OCI-LY7 (cell line): ENCODE results near the gene SP6. TPM values are rescaled to one million over a fixed set of nuclear protein-coding genes. Genes with fewer than 3 reads are reported as not detected.

Source experiments
- BruUV-seq: library from RNA; stranded (reverse); fragments of 400-500 nt; replicated peaks from 2 replicates; lab custom pipeline; 2021; lab: Mats Ljungman, UMichigan
- CTCF ChIA-PET: fragments of 300-600 bp; sonication (Branson Sonifier 250); formaldehyde crosslinking; loops from one replicate; lab custom pipeline; 2022; ENCODE audit warnings: antibody characterized with exemption; ENCODE audit not compliant: unreplicated experiment; lab: Charles Lee
- POLR2A ChIA-PET: fragments of 300-600 bp; sonication (Branson Sonifier 250); formaldehyde crosslinking; loops from one replicate; lab custom pipeline; 2022; ENCODE audit warnings: antibody characterized with exemption; lab: Charles Lee
- DNase-seq: peaks from one replicate; pipeline ENCODE4 v3.0.0-alpha.2; 2015; ENCODE audit warnings: low spot score
- H2AFZ ChIP-seq: fragments of 200-600 bp; sonication (generic), shearing (Covaris generic); 2 replicates; pipeline ENCODE4 v1.6.1; 2014; ENCODE audit warnings: mild to moderate bottlenecking, antibody characterized with exemption, low read length, moderate library complexity
- H3K27ac ChIP-seq: fragments of 200-600 bp; sonication (generic); 2 replicates; pipeline ENCODE4 v1.5.1; 2014; ENCODE audit warnings: mixed run types, low read depth, mild to moderate bottlenecking, moderate library complexity, low read length, inconsistent platforms; ENCODE audit not compliant: poor library complexity, severe bottlenecking
- H3K36me3 ChIP-seq: fragments of 200-600 bp; sonication (generic); 2 replicates; pipeline ENCODE4 v1.6.1; 2014; ENCODE audit warnings: mild to moderate bottlenecking, antibody characterized with exemption, low read length, moderate library complexity, mixed read lengths; ENCODE audit not compliant: insufficient read depth
- H3K4me1 ChIP-seq: fragments of 200-600 bp; sonication (generic); 2 replicates; pipeline ENCODE4 v1.5.1; 2014; ENCODE audit warnings: mild to moderate bottlenecking, low read length; ENCODE audit not compliant: insufficient read depth, poor library complexity, severe bottlenecking
- H3K4me2 ChIP-seq: fragments of 200-600 bp; sonication (generic); 2 replicates; pipeline ENCODE4 v1.6.1; 2014; ENCODE audit warnings: mild to moderate bottlenecking, low read length
- H3K4me3 ChIP-seq: fragments of 200-600 bp; sonication (generic); 2 replicates; pipeline ENCODE4 v1.5.1; 2014; ENCODE audit warnings: mild to moderate bottlenecking, low read depth, low read length; ENCODE audit not compliant: poor library complexity, severe bottlenecking
- H3K79me2 ChIP-seq: fragments of 200-600 bp; sonication (generic); 2 replicates; pipeline ENCODE4 v1.6.1; 2016; ENCODE audit warnings: low read depth, mild to moderate bottlenecking, low read length, moderate library complexity, mixed read lengths; ENCODE audit not compliant: insufficient read depth
- H3K9me2 ChIP-seq: fragments of 200-600 bp; sonication (generic); 2 replicates; pipeline ENCODE4 v1.6.1; 2016; ENCODE audit warnings: mild to moderate bottlenecking, low read length, mixed read lengths; ENCODE audit not compliant: insufficient read depth
- H3K9me3 ChIP-seq: fragments of 200-600 bp; sonication (generic); 2 replicates; pipeline ENCODE4 v1.6.1; 2014; ENCODE audit warnings: mild to moderate bottlenecking, mixed run types, low read length, mixed read lengths
- H4K20me1 ChIP-seq: fragments of 200-600 bp; sonication (generic); 2 replicates; pipeline ENCODE4 v1.6.1; 2014; ENCODE audit warnings: mild to moderate bottlenecking, antibody characterized with exemption, low read length, moderate library complexity, mixed read lengths; ENCODE audit not compliant: insufficient read depth
- EZH2phosphoT487 ChIP-seq: fragments of 200-600 bp; sonication (generic); IDR thresholded peaks from 2 replicates; pipeline ENCODE4 v1.6.1; 2018; ENCODE audit warnings: low read depth, borderline replicate concordance, mild to moderate bottlenecking, mixed run types, antibody characterized with exemption, low read length, moderate library complexity, mixed read lengths
- intact Hi-C: fragments of 100-400 bp; cut with micrococcal nuclease; formaldehyde crosslinking; loops from one replicate; pipeline ENCODE4 v1.10.0; 2022; ENCODE audit not compliant: unreplicated experiment
- total RNA-seq, 2 experiments: library from RNA; depleted of rRNA in 1 of 2; stranded (reverse); fragments of >200 nt in 1 of 2; shearing (Covaris generic) in 1 of 2; gene quantifications; 2 replicates each; pipeline ENCODE4 v1.2.3, GENCODE V29; 2014 to 2022
- TF ChIP-seq, protein P1 (sequence below): fragments of 200-600 bp; sonication (generic); conservative IDR thresholded peaks from 2 replicates; pipeline ENCODE4 v1.5.1; 2014; ENCODE audit warnings: mild to moderate bottlenecking, antibody characterized with exemption, low read length, moderate library complexity, mixed read lengths

Gene SP6
- total RNA-seq, 2 experiments from 2014 or later, result 0.08 to 0.22 TPM

DNA sequence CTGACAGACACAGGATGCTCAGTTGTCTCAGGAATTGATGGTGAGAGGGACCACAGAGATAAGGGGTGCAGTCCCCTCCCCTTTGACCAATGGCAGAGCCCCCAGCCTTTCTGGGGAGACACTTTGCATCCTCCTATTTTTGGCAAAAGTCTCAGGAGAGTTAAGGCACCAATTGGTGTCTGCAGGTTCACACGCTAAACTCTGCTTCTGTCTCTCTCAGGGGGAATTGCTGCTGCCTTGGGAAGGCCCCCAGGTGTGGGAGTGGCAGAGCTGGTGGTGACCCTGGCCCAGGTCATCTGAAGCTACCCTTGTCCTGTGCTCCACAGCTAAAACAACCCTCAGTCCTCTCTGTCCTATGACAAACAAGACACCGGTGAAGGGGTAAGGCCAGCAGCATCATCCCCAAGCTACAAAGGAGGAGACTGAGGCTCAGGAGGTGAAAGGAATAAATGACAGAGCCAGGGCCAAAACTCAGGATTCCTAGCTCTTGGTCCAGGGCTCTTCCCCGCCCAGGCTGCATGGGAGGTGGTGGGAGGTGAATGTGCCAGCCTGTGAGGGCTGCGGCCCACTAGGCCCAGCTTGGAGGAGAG is 49.7 kb downstream of the SP6 start:
- TF ChIP-seq, protein P1, sequence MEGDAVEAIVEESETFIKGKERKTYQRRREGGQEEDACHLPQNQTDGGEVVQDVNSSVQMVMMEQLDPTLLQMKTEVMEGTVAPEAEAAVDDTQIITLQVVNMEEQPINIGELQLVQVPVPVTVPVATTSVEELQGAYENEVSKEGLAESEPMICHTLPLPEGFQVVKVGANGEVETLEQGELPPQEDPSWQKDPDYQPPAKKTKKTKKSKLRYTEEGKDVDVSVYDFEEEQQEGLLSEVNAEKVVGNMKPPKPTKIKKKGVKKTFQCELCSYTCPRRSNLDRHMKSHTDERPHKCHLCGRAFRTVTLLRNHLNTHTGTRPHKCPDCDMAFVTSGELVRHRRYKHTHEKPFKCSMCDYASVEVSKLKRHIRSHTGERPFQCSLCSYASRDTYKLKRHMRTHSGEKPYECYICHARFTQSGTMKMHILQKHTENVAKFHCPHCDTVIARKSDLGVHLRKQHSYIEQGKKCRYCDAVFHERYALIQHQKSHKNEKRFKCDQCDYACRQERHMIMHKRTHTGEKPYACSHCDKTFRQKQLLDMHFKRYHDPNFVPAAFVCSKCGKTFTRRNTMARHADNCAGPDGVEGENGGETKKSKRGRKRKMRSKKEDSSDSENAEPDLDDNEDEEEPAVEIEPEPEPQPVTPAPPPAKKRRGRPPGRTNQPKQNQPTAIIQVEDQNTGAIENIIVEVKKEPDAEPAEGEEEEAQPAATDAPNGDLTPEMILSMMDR, result no peak
- TF ChIP-seq EZH2phosphoT487, result no peak
- H3K4me1 ChIP-seq, result no peaks in the 10 kb centered on the region
- DNase-seq, result no peak
- CTCF ChIA-PET, result no interaction called here
- no peak overlapping the region for H3K4me2 ChIP-seq
- intact Hi-C loops, result no loop called here
- no peaks in the 10 kb centered on the region for H4K20me1 ChIP-seq
- no peaks in the 10 kb centered on the region for H3K36me3 ChIP-seq
- H3K79me2 ChIP-seq, result no peaks in the 10 kb centered on the region
- no TSS peak for BruUV-seq
- H3K9me3 ChIP-seq, result no peaks in the 10 kb centered on the region
- no peaks in the 10 kb centered on the region for H3K9me2 ChIP-seq
- no peak overlapping the region for H3K4me3 ChIP-seq
- H3K27ac ChIP-seq, result no peak overlapping the region
- no peak overlapping the region for H2AFZ ChIP-seq
- POLR2A ChIA-PET, result no interaction called here

DNA sequence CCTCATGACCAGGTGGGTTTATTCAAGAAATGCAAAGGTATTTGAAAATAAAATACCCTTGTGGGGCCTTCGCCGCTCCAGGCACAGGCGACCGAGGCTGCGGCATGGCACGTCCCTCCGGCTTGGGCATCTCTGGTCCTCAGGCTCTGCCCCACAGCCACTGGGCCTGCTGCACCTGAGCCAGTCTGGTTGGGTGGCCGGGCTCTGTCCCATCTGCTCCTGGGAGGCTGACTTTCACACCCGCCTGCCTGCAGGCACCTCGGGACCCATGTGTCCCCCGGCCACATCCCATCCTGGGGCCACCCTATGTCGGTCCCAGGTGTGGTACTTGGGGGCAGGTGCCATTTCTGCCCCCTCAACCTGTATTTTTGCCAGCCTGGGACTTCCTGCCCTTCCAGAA is 50.3 kb downstream of the SP6 start:
- BruUV-seq, result no TSS peak
- Histone ChIP-seq H3K4me2 (no peak overlapping the region), H3K27ac (no peak overlapping the region), H3K9me2 (no peaks in the 10 kb centered on the region), H3K36me3 (no peaks in the 10 kb centered on the region), H3K4me1 (no peaks in the 10 kb centered on the region), H3K79me2 (no peaks in the 10 kb centered on the region), H3K4me3 (no peak overlapping the region), H2AFZ (no peak overlapping the region), H4K20me1 (no peaks in the 10 kb centered on the region), H3K9me3 (no peaks in the 10 kb centered on the region)
- intact Hi-C loops, result no loop called here
- no peak for DNase-seq
- CTCF ChIA-PET, result no interaction called here
- TF ChIP-seq, protein P1, result no peak
- TF ChIP-seq EZH2phosphoT487, result no peak
- POLR2A ChIA-PET, result no interaction called here

DNA sequence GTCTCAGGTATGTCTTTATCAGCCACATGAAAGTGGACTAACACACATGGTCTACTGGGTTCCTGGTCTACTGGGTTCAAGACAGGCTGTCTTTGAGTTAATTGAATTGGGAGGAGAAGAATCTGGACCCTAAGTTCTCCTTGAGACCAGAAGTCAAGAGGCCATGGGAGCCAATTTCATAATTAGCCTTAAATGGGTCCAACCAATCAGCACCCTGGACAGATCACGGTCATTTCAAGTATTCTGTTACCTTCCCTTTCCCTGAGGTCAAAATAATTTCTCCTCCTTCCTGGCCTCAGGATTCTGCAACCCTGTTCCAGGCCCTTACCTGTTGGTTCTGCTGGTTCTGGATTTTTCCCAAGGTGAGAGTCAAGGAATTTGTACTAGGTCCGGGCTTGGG is 53.2 kb downstream of the SP6 start:
- Histone ChIP-seq H3K4me1 (no peaks in the 10 kb centered on the region), H3K4me2 (no peak overlapping the region), H3K27ac (no peak overlapping the region), H3K36me3 (no peaks in the 10 kb centered on the region), H3K4me3 (no peak overlapping the region), H3K9me2 (no peaks in the 10 kb centered on the region), H2AFZ (no peak overlapping the region), H4K20me1 (no peaks in the 10 kb centered on the region), H3K9me3 (no peaks in the 10 kb centered on the region), H3K79me2 (no peaks in the 10 kb centered on the region)
- ChIA-PET POLR2A (no interaction called here), CTCF (no interaction called here)
- intact Hi-C loops, result no loop called here
- peak; percentile 6 for DNase-seq
- no TSS peak for BruUV-seq
- TF ChIP-seq EZH2phosphoT487, result no peak
- TF ChIP-seq, protein P1, result no peak
